CD4-positive, alpha-beta T cell treated with Interleukin-2 at 100 ng/mL for 4 hours (primary cell): ENCODE measurements around the gene ZMAT5.

Experiments used
- DNase-seq: peaks from one replicate; pipeline ENCODE4 v3.0.0-alpha.2; 2020; ENCODE audit warnings: low spot score

Gene ZMAT5

GRCh38 chr22:29753808-29754657 lies 12.8 kb downstream of the ZMAT5 start:
- no peak for DNase-seq

GRCh38 chr22:29751669-29752068 lies 15.1 kb downstream of the ZMAT5 start:
- no peak for DNase-seq

GRCh38 chr22:29750559-29751538 lies 16.0 kb downstream of the ZMAT5 start:
- peak; percentile 31 for DNase-seq

GRCh38 chr22:29750029-29750428 lies 16.8 kb downstream of the ZMAT5 start:
- DNase-seq, result no peak

GRCh38 chr22:29748248-29748893 lies 18.4 kb downstream of the ZMAT5 start:
- DNase-seq, result no peak

- DNase-seq, result no peak
Measured at GRCh38 chr22:29747832-29748231, 19.0 kb downstream of the ZMAT5 start.

GRCh38 chr22:29744902-29745301 lies 21.9 kb downstream of the ZMAT5 start:
- no peak for DNase-seq

- DNase-seq, result no peak
Measured at GRCh38 chr22:29742326-29742725, 24.5 kb downstream of the ZMAT5 start.

- DNase-seq, result no peak
Measured at GRCh38 chr22:29741926-29742325, 24.9 kb downstream of the ZMAT5 start.

GRCh38 chr22:29740216-29740615 lies 26.6 kb downstream of the ZMAT5 start:
- DNase-seq, result no peak

- no peak for DNase-seq
Measured at GRCh38 chr22:29739346-29739875, 27.4 kb downstream of the ZMAT5 start.

GRCh38 chr22:29738118-29738815 lies 28.5 kb downstream of the ZMAT5 start:
- no peak for DNase-seq

GRCh38 chr22:29737251-29738117 lies 29.3 kb downstream of the ZMAT5 start:
- no peak for DNase-seq

- DNase-seq, result no peak
Measured at GRCh38 chr22:29735416-29735815, 31.4 kb downstream of the ZMAT5 start.

GRCh38 chr22:29734838-29735237 lies 32.0 kb downstream of the ZMAT5 start:
- no peak for DNase-seq

GRCh38 chr22:29734406-29734805 lies 32.4 kb downstream of the ZMAT5 start:
- DNase-seq, result no peak

GRCh38 chr22:29733362-29734201 lies 33.2 kb downstream of the ZMAT5 start:
- DNase-seq, result no peak

GRCh38 chr22:29732883-29733282 lies 33.9 kb downstream of the ZMAT5 start:
- DNase-seq, result no peak

GRCh38 chr22:29731058-29731850 lies 35.6 kb downstream of the ZMAT5 start:
- no peak for DNase-seq
